Motor neuron (in vitro differentiated cells): ENCODE results near the gene PRKCH. TPM values are rescaled to one million over a fixed set of nuclear protein-coding genes. Genes with fewer than 3 reads are reported as not detected.
A peak's percentile ranks its signal among the peaks of the same experiment; 100 is the strongest.

Experiments used
- ATAC-seq, 8 experiments: fragments of 200-7000 bp; cut with Tn5 transposase; replicated peaks in 6 of 8; 2 replicates each; pipeline ENCODE4 v1.8.0; 2021; ENCODE audit warnings: mild to moderate bottlenecking in 8 of 8, moderate library complexity in 8 of 8
- H3K27ac ChIP-seq, 2 donors: fragments of 250-450 bp; sonication (Bioruptor Pico); 2 replicates each; pipeline ENCODE4 v1.9.0; 2021; ENCODE audit warnings: antibody characterized with exemption in 2 of 2, mild to moderate bottlenecking in 2 of 2, moderate library complexity in 1 of 2
- H3K4me1 ChIP-seq, 2 donors: fragments of 250-450 bp; sonication (Bioruptor Pico); replicated peaks in 1 of 2; 2 replicates each; pipeline ENCODE4 v1.6.1; 2021; ENCODE audit warnings: antibody characterized with exemption in 2 of 2, mild to moderate bottlenecking in 2 of 2, moderate library complexity in 1 of 2
- H3K4me3 ChIP-seq, 5 donors: fragments of 250-450 bp; sonication (Bioruptor Pico); 2 replicates each; pipeline ENCODE4 v1.9.0; 2021; ENCODE audit warnings: antibody characterized with exemption in 5 of 5, mild to moderate bottlenecking in 5 of 5, moderate library complexity in 4 of 5
- WGBS, 10 experiments: fragments of 450-650 bp; shearing (Covaris generic); methylation state at CpG; one replicate each; pipeline ENCODE4 v1.0.0; 2022; 5-methylcytosine and 5-hydroxymethylcytosine counted together
- in situ Hi-C, 9 experiments: fragments of 400-800 bp; cut with MboI; loops; one replicate each; pipeline ENCODE4 v1.15.0; 2021; ENCODE audit warnings: low sequenced_read_pairs in 9 of 9, low pct_unique_long_range_greater_than_20kb in 2 of 9; ENCODE audit not compliant: unreplicated experiment in 9 of 9
- total RNA-seq, 8 experiments: library from RNA; unstranded; fragments of 300-600 nt; gene quantifications; 2 replicates each; pipeline versions ENCODE4 v1.2.3 to v1.2.4, GENCODE V29; 2022

Gene PRKCH
- total RNA-seq, 8 experiments from 2014 or later, result 0.33 to 12.9 (median 1.6) TPM

- Histone ChIP-seq H3K27ac (no peak overlapping the region), H3K4me1 (peaks cover 0 to 7% of the 10 kb centered on the region in 2 donors), H3K4me3 (no peak overlapping the region)
- in situ Hi-C loops, result no loop called here
- WGBS, 10 experiments, result 75 to 98% (median 92%) methylated on average over 2 to 8 of the region's 8 CpGs; no CpG with 5 or more reads in 4 of the 10 experiments
- ATAC-seq, result no peak
Measured at GRCh38 chr14:61482348-61483206, 161.2 kb downstream of the PRKCH start.

GRCh38 chr14:61483476-61483875 lies 162.1 kb downstream of the PRKCH start:
- 79 to 100% (median 88%) methylated on average over 1 to 6 of the region's 7 CpGs; no CpG with 5 or more reads in 4 of the 10 experiments for WGBS, 10 experiments
- ATAC-seq, result no peak
- Histone ChIP-seq H3K4me3 (no peak overlapping the region), H3K4me1 (peaks cover 0 to 5% of the 10 kb centered on the region in 2 donors), H3K27ac (no peak overlapping the region)
- in situ Hi-C loops, result no loop called here

- peaks cover 5 to 7% of the 10 kb centered on the region in 2 donors for H3K4me1 ChIP-seq
- no peak for ATAC-seq
- no peak overlapping the region for H3K4me3 ChIP-seq
- no peak overlapping the region for H3K27ac ChIP-seq
- in situ Hi-C loops, result no loop called here
- WGBS, 10 experiments, result 68 to 100% (median 92%) methylated on average over 1 to 9 of the region's 9 CpGs; no CpG with 5 or more reads in 1 of the 10 experiments
Measured at GRCh38 chr14:61484031-61484430, 162.7 kb downstream of the PRKCH start.

GRCh38 chr14:61484826-61485584 lies 163.6 kb downstream of the PRKCH start:
- peaks cover 10 to 12% of the 10 kb centered on the region in 2 donors for H3K4me1 ChIP-seq
- WGBS, 10 experiments, result 54 to 100% (median 79%) methylated on average over 3 to 6 of the region's 8 CpGs; no CpG with 5 or more reads in 2 of the 10 experiments
- in situ Hi-C loops, result no loop called here
- H3K4me3 ChIP-seq, result no peak overlapping the region
- ATAC-seq, result no peak
- H3K27ac ChIP-seq, result no peak overlapping the region

- no peak for ATAC-seq
- Histone ChIP-seq H3K4me1 (peaks cover 10 to 13% of the 10 kb centered on the region in 2 donors), H3K4me3 (no peak overlapping the region), H3K27ac (no peak overlapping the region)
- in situ Hi-C loops, result no loop called here
- WGBS, 10 experiments, result 68 to 100% (median 90%) methylated on average over 1 to 4 of the region's 4 CpGs; no CpG with 5 or more reads in 1 of the 10 experiments
Measured at GRCh38 chr14:61485661-61486060, 164.3 kb downstream of the PRKCH start.

- 68 to 93% (median 82%) methylated on average over 1 to 5 of the region's 5 CpGs; no CpG with 5 or more reads in 1 of the 10 experiments for WGBS, 10 experiments
- peaks cover 10% of the 10 kb centered on the region in 2 donors for H3K4me1 ChIP-seq
- no peak for ATAC-seq
- no peak overlapping the region for H3K4me3 ChIP-seq
- no peak overlapping the region for H3K27ac ChIP-seq
- in situ Hi-C loops, result no loop called here
Measured at GRCh38 chr14:61486930-61487495, 165.6 kb downstream of the PRKCH start.

GRCh38 chr14:61488417-61489401 lies 167.3 kb downstream of the PRKCH start:
- peak in 4 of 8 experiments; percentile 9 to 67 (median 26) for ATAC-seq
- Histone ChIP-seq H3K4me1 (peaks cover 10% of the 10 kb centered on the region in 2 donors), H3K4me3 (no peak overlapping the region), H3K27ac (peak overlapping the region; percentile 56 to 72)
- 63 to 100% (median 93%) methylated on average over 1 to 4 of the region's 4 CpGs for WGBS, 10 experiments
- in situ Hi-C loops, result no loop called here

- WGBS, 10 experiments, result 0 to 57% (median 16%) methylated on average over 1 to 2 of the region's 2 CpGs; no CpG with 5 or more reads in 2 of the 10 experiments
- in situ Hi-C loops, result no loop called here
- Histone ChIP-seq H3K27ac (peak overlapping the region; percentile 56 to 72), H3K4me1 (peaks cover 10% of the 10 kb centered on the region in 2 donors), H3K4me3 (no peak overlapping the region)
- peak in 5 of 8 experiments; percentile 75 to 89 (median 83) for ATAC-seq
Measured at GRCh38 chr14:61489512-61489911, 168.1 kb downstream of the PRKCH start.

GRCh38 chr14:61489932-61490331 lies 168.6 kb downstream of the PRKCH start:
- peak overlapping the region in 1 of 2 donors; percentile 55 for H3K27ac ChIP-seq
- peaks cover 10% of the 10 kb centered on the region in 2 donors for H3K4me1 ChIP-seq
- no peak overlapping the region for H3K4me3 ChIP-seq
- WGBS, 10 experiments, result 70 to 100% (median 77%) methylated on average over 2 to 6 of the region's 6 CpGs; no CpG with 5 or more reads in 3 of the 10 experiments
- ATAC-seq, result no peak
- in situ Hi-C loops, result no loop called here

GRCh38 chr14:61491224-61491623 lies 169.8 kb downstream of the PRKCH start:
- 0 to 57% (median 0%) methylated on average over 1 of the region's 1 CpG; no CpG with 5 or more reads in 3 of the 10 experiments for WGBS, 10 experiments
- H3K27ac ChIP-seq, result no peak overlapping the region

GRCh38 chr14:61491876-61492434 lies 170.6 kb downstream of the PRKCH start:
- no peak for ATAC-seq
- H3K4me1 ChIP-seq, result peaks cover 10% of the 10 kb centered on the region in 2 donors
- 44 to 100% (median 74%) methylated on average over 1 to 5 of the region's 5 CpGs for WGBS, 10 experiments
- in situ Hi-C loops, result no loop called here
- H3K4me3 ChIP-seq, result no peak overlapping the region
- no peak overlapping the region for H3K27ac ChIP-seq

More at GRCh38 chr14:61491224-61491623, 169.8 kb downstream of the PRKCH start:
- peaks cover 10% of the 10 kb centered on the region in 2 donors for H3K4me1 ChIP-seq
- peak in 1 of 8 experiments; percentile 41 for ATAC-seq
- no peak overlapping the region for H3K4me3 ChIP-seq
- in situ Hi-C loops, result no loop called here
